Right atrium auricular region (tissue), 2 donors: ENCODE measurements around the gene PABPC1L. TPM values are rescaled to one million over a fixed set of nuclear protein-coding genes. Genes with fewer than 3 reads are reported as not detected.

Source experiments
- DNase-seq: peaks from one replicate; pipeline ENCODE4 v3.0.0-alpha.2; 2019; ENCODE audit warnings: low spot score
- H3K27ac ChIP-seq, 2 donors: fragments of 200-600 bp; sonication (generic); 1 replicate in 1 of 2; 2 replicates in 1 of 2; pipeline ENCODE4 v1.5.1; 2016 to 2019
- H3K27me3 ChIP-seq, 2 donors: fragments of 200-600 bp; sonication (generic); one replicate each; pipeline versions ENCODE4 v1.5.1 to v1.6.0; 2017 to 2019
- H3K36me3 ChIP-seq: fragments of 200-600 bp; sonication (generic); one replicate; pipeline ENCODE4 v1.5.1; 2016
- H3K4me1 ChIP-seq, 2 donors: fragments of 200-600 bp; sonication (generic); one replicate each; pipeline versions ENCODE4 v1.5.1 to v1.6.0; 2017 to 2019
- H3K4me3 ChIP-seq, 2 donors: fragments of 200-600 bp; sonication (generic); 1 replicate in 1 of 2; 2 replicates in 1 of 2; pipeline ENCODE4 v1.5.1; 2017 to 2019; ENCODE audit warnings: mild to moderate bottlenecking in 1 of 2, moderate library complexity in 1 of 2
- H3K9me3 ChIP-seq, 2 donors: fragments of 200-600 bp; sonication (generic); one replicate each; pipeline ENCODE4 v1.5.1; 2019
- total RNA-seq, 2 donors: library from RNA; depleted of rRNA; stranded (reverse); fragments of >200 nt; gene quantifications; one replicate each; pipeline ENCODE4 v1.1.0, GENCODE V29; 2016
- TF ChIP-seq, protein P1 (sequence below), 2 donors: fragments of 200-600 bp; sonication (generic); IDR thresholded peaks; one replicate each; pipeline ENCODE4 v1.5.1; 2019; ENCODE audit warnings: antibody characterized with exemption in 2 of 2

The PABPC1L gene
- total RNA-seq, 2 donors from 2014 or later: 1.5 to 2.3 TPM

DNA sequence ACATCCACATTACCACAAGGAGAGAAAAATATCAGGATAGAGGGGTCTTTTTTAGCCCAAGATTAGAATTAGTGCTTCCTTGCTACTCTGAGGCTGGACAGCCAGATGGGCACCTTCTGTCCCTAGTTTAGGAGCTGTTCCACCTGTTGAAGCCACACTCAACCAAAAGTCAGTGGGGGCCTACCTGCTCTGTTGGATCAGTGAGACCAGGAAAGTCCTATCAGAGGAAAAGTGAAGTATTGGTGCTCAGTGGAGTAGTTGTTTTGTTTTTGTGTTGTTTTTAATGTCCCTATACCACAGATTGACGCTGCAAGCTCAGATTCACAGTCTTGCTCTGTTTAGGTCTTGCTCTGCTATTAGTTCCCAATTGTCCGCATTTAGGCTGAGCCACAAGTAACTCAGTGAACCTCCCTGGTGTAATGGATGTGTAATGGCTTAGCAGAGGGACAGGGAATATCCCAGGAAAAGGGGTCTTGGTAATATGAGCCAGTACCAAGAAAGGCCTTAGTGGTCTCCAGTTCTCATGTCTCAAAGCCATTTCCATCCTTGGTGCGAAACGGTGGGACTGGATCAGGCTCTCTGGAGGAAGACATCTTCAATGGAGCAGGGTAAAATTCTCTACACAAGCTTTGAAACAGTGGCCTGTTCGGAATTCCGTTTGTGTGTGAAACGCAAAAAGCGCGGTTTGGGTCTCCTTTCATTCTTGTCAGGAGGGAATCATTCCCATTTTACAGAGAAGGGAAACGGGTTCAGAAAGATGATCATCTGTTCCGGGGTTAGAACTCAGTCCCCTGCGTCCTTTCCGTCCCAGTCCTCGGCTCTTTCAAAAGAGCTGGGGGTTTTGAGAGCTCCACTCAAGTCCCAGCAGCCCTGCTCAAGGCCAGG lies 631 bp upstream of the PABPC1L start:
- no peaks in the 10 kb centered on the region for H3K9me3 ChIP-seq
- no peak for DNase-seq
- H3K4me1 ChIP-seq: peaks cover 0 to 18% of the 10 kb centered on the region in 2 donors
- TF ChIP-seq, protein P1, sequence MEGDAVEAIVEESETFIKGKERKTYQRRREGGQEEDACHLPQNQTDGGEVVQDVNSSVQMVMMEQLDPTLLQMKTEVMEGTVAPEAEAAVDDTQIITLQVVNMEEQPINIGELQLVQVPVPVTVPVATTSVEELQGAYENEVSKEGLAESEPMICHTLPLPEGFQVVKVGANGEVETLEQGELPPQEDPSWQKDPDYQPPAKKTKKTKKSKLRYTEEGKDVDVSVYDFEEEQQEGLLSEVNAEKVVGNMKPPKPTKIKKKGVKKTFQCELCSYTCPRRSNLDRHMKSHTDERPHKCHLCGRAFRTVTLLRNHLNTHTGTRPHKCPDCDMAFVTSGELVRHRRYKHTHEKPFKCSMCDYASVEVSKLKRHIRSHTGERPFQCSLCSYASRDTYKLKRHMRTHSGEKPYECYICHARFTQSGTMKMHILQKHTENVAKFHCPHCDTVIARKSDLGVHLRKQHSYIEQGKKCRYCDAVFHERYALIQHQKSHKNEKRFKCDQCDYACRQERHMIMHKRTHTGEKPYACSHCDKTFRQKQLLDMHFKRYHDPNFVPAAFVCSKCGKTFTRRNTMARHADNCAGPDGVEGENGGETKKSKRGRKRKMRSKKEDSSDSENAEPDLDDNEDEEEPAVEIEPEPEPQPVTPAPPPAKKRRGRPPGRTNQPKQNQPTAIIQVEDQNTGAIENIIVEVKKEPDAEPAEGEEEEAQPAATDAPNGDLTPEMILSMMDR (IDR thresholded peaks at IDR 0.05): no peak
- H3K27ac ChIP-seq: peak overlapping the region in 1 of 2 donors; percentile 10
- H3K27me3 ChIP-seq: no peaks in the 10 kb centered on the region
- H3K4me3 ChIP-seq: peak overlapping the region; percentile 53 to 66
- H3K36me3 ChIP-seq: peaks cover 37% of the 10 kb centered on the region

- no peak for DNase-seq
- Histone ChIP-seq H3K36me3 (peaks cover 23% of the 10 kb centered on the region), H3K27me3 (no peaks in the 10 kb centered on the region), H3K4me1 (peaks cover 0 to 18% of the 10 kb centered on the region in 2 donors), H3K4me3 (peak overlapping the region in 1 of 2 donors; percentile 66), H3K27ac (no peak overlapping the region), H3K9me3 (no peaks in the 10 kb centered on the region)
- TF ChIP-seq, protein P1 (IDR thresholded peaks at IDR 0.05): no peak
Measured at GRCh38 chr20:44910690-44911262, 916 bp downstream of the PABPC1L start.

DNA sequence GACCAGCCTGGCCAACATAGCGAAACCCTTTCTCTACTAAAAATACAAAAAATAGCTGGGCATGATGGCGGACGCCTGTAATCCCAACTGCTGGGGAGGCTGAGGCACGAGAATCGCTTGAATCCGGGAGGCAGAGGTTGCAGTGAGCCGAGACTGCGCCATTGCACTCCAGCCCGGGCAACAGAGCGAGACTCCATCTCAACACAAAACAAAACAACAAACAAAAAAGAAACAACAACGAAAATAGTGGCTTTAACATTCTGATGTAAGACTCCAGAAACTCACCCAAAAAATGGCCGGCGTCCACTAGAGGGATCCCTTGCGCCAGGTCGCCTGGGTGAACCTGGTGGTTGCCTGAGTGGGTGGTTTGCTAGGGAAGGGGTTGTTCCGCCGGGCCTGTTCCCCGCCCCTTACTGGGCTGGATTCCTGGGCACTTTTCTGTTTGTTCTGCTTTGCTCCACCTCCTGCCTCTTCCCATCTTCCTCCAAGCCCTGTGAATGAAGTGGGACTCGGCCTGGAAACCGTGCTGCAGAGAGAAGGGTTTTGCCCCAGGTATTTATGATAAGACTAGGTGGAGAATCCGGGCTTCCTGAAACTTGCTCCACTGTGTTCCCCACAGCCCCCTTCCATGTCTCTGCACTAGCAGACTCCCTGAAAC lies 1.5 kb downstream of the PABPC1L start:
- peaks cover 0 to 18% of the 10 kb centered on the region in 2 donors for H3K4me1 ChIP-seq
- TF ChIP-seq, protein P1 (IDR thresholded peaks at IDR 0.05): peak in 1 of 2 donors; percentile 34
- no peaks in the 10 kb centered on the region for H3K9me3 ChIP-seq
- H3K36me3 ChIP-seq: peaks cover 16% of the 10 kb centered on the region
- H3K27me3 ChIP-seq: no peaks in the 10 kb centered on the region
- no peak overlapping the region for H3K4me3 ChIP-seq
- no peak for DNase-seq
- H3K27ac ChIP-seq: no peak overlapping the region

GRCh38 chr20:44912189-44912588 lies 2.3 kb downstream of the PABPC1L start:
- no peak for DNase-seq
- H3K9me3 ChIP-seq: no peaks in the 10 kb centered on the region
- H3K27ac ChIP-seq: no peak overlapping the region
- H3K36me3 ChIP-seq: peaks cover 9% of the 10 kb centered on the region
- no peaks in the 10 kb centered on the region for H3K27me3 ChIP-seq
- no peak overlapping the region for H3K4me3 ChIP-seq
- H3K4me1 ChIP-seq: peaks cover 0 to 18% of the 10 kb centered on the region in 2 donors
- TF ChIP-seq, protein P1 (IDR thresholded peaks at IDR 0.05): no peak

DNA sequence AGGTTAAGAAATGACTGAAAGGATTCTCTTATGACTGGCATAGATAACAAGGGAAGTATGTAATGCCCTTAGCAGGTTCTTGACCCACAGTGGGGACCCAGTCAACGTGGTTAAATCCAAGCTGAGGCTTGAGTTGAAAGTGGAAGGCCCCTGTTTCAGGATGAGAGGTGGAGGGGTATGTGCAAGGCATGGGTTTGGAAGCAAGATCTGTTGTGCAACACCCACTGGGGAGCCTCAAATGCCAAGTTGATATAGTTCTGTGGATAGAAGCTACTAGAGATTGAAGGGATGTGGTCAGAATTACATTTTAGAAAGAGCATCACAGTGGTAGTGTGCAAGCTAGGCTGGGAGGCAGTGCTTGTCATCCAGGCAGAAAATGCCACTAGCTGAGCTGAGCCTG lies 5.1 kb downstream of the PABPC1L start:
- Histone ChIP-seq H3K27ac (no peak overlapping the region), H3K36me3 (no peaks in the 10 kb centered on the region), H3K27me3 (no peaks in the 10 kb centered on the region), H3K9me3 (no peaks in the 10 kb centered on the region), H3K4me3 (no peak overlapping the region), H3K4me1 (peaks cover 0 to 7% of the 10 kb centered on the region in 2 donors)
- DNase-seq: no peak
- TF ChIP-seq, protein P1 (IDR thresholded peaks at IDR 0.05): no peak
